NCI-H2171 (cell line): ENCODE data around the gene GNAQ.
"Not testable (repeated sequence)": the region's sequence is repeated elsewhere in the genome, so short reads cannot be mapped to it uniquely, and the experiment has no call there.

Experiments used
- DNase-seq: peaks from one replicate; lab custom pipeline; 2025; lab: John Stamatoyannopoulos, UW

The GNAQ gene

GRCh38 chr9:77903666-77904285 is 127.8 kb downstream of the GNAQ start:
- no peak for DNase-seq

- no peak for DNase-seq
Observed at GRCh38 chr9:77901771-77902170, 129.8 kb downstream of the GNAQ start.

GRCh38 chr9:77901018-77901417 is 130.6 kb downstream of the GNAQ start:
- DNase-seq = no peak

DNA sequence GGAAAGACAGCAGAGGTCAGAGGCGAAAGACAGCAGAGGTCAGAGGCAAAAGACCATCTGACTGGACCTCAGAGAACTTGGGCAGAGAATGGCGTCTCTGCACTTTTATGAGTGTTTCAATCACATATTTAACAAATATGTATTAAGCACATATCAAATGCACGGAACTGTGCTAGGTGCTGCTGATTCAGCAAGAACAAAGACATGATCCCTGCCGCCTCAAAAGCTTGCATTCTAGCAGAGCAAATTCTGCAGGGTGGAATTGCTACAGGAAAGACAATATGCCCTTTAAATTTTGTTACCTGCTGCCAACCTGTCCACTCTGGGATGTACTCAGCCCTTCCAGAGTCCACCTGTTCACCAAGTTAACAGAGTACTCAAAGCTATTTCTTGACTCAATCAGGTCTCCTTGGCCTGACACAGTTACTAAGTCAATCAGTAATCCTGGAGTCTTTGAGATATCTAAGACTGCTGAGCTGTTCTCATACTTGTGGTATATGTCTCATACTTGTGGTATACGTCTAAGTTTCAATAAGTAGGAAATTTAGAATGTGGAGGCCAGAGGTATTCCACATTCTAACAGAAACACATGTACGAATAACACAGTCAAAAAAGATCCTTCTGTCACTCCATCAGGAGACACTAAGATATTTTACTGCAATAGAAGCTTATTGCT is 131.8 kb downstream of the GNAQ start:
- DNase-seq = no peak

DNA sequence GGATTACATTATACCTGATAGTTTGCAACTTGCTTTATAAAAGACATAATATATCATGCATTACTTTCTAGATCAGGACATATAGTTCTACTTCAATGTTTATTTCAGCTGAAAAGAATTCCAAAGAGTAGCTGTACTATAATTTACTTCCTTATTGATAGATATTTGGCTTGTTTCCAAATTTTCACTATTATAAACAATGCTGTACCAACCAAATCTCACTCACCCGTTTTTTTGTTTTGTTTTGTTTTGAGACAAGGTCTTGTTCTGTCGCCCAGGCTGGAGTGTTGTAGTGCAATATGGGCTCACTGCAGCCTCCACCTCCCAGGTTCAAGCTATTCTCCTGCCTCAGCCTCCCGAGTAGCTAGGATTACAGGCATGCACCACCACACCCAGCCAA is 132.7 kb downstream of the GNAQ start:
- DNase-seq = no peak

DNA sequence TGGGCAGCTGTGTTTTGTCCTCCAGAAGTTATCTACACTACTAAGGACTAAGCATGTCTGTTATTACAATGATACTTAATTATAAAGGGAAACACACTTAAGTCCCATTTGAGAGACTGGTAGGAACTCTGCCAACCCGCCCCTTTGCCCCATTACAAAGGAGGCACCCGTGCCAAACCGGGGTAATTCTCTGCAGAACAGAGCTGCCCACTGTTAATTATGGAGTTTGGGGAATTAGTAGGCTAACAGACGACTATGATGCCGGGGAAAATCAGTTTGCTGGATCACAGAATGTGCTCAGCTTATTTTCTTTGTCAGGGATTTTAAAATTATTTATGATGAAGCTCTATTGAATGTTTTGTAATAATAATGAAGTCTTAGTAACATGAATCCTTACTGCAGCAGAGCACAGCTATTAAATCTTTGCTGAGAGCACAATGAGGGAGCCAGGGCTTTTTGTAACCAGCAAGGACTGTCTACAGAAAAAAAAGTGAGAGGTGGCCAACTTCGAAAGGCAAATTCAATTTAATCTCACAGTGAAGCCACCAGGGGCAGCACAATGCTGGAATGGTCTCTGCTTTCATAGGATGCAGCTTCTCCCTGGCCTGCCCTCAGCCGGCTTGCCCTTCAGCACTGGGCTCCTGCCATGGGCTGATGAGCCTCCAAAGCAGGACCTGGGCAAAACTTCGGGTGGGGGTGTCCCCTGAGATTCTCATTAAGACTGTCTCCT is 134.5 kb downstream of the GNAQ start:
- no peak for DNase-seq

GRCh38 chr9:77896269-77896937 is 135.2 kb downstream of the GNAQ start:
- DNase-seq = no peak

DNA sequence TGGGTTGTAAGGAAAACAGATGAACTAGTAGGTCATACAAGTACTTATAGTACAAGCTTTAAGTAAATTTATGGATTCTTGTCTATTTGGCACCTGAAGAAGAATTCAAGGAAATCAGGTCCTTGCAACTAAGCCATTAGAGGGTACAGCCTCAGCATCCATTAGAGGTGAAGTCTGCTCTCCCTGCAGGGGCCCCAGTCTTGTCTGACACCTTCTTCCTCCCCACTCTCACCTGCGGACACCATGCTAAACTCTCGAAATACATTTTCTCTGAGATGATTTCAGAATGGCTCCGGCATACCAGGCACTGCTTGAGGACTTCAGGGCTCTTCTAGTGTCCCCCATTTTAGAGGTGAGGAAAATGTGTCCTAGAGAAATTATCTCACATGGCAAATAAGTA is 137.9 kb downstream of the GNAQ start:
- DNase-seq = no peak

DNA sequence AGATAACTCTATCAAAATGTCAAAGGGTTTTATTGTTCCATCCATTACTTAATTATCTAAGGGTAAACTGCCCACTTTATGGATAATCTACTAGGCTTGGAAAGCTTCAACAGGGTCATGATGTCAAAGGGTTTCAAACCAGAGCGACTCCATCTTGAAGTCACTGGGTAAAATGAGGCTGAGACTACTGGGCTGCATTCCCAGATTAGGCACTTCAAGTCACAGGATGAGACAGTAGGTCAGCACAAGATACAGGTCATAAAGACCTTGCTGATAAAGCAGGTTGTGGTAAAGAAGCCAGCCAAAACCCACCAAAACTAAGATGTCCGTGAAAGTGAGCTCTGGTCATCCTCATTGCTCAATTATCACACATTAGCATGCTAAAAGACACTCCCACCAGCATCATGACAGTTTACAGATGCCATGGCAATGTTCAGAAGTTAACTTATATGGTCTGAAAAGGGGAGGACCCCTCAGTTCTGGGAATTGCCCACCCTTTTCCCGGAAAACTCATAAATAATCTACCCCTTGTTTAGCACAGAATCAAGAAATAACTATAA is 138.6 kb downstream of the GNAQ start:
- no peak for DNase-seq

DNA sequence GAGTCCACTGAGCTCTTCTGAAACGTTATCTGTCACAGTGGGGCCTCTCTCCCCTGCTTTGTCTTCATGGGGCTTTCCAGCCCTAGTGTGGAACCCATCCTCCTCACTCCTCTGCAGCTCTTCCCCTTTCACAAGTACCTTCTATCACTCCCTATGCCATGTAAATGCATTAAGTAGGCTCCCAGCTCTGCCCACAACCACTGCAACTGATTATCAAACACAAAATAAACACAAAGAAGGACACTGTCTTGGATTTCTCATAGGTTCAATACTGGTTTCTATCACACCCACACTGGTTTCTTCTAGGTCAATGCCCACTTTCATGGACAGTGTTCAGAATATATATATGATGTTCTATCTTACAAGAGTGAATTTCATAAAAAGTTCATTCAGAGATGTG is 139.4 kb downstream of the GNAQ start:
- no peak for DNase-seq

DNA sequence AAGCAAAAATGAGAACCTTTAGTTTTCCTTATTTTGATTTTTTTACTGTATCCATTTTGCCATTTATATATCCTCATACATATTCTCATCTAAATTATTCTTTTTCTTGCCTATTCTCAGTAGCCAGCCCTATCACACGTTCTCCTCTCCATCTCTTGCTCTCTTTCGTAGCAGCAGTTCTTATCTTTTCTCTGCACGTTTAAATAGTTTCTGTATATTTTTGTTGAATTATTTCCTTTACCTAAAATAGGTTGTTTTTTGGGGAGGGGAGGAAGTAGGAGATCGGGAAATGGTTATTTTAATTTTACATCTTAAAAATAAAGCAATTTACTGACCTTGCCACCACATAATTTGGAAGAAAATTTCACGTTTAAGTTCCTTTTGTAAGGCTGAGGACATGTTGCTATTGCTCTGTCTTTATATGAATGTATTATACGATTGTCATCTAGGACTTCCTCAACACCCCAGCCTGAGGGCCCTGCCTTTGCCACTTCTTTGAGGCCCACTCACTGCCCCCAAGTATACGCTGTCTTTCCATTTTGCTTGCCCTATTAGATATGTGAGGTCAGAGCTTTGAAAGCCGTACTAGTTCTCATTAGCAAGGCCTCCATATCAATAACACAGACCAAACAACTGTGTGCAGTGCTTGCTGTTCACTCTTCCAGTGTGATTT is 140.3 kb downstream of the GNAQ start:
- DNase-seq = no peak

DNA sequence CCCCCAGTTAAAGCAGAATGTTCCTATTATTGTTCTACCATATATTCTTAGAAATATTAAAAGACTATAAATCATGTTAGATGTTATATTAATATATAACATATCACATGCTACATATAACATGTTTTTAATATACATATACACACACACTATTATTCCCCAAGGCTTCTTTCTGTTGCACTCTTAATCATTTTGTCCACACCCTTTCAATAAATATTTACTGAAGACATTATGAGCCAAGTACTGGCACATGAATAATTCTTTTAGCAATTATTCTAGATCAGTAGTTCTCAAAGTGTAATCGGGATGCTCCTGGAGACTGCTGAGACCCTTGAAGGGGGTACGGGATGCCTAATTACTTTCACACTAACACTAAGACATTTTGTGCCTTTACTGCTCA is 143.9 kb downstream of the GNAQ start:
- DNase-seq = no peak

- DNase-seq = no peak
Observed at GRCh38 chr9:77885104-77885672, 146.4 kb downstream of the GNAQ start.

- no peak for DNase-seq
Observed at GRCh38 chr9:77883846-77884771, 147.5 kb downstream of the GNAQ start.

DNA sequence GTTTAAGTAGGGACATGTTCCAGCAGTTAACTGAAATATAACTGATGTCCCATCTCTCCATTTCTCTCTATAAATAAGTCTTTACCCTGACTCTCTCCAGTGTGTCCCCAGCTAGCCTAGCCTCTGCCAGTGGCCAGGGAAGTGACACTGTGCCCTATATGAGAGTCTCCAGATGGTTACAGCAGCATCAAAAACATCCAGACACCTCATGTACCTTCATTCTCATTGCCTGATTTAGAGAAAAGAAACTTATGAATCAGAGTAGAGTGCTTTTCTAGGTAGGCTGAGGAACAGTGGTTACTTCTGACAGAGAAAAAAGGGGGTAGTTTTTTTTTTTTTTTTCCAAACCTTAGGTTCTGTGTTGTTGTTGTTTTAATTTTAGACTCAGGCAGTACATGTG is 148.5 kb downstream of the GNAQ start:
- DNase-seq = no peak

GRCh38 chr9:77882294-77882693 is 149.3 kb downstream of the GNAQ start:
- no peak for DNase-seq

- not testable (repeated sequence) for DNase-seq
Observed at GRCh38 chr9:77881634-77882033, 150.0 kb downstream of the GNAQ start.

- DNase-seq = no peak
Observed at GRCh38 chr9:77881111-77881510, 150.5 kb downstream of the GNAQ start.

- no peak for DNase-seq
Observed at GRCh38 chr9:77879437-77879943, 152.1 kb downstream of the GNAQ start.

- not testable (repeated sequence) for DNase-seq
Observed at GRCh38 chr9:77878793-77879192, 152.8 kb downstream of the GNAQ start.
